ENCODE data around the gene CSNK1G3. TPM values are rescaled to one million over a fixed set of nuclear protein-coding genes. Genes with fewer than 3 reads are reported as not detected.

The CSNK1G3 gene
- total RNA-seq, 1 donor from 2014 or later = 39.0 TPM

- Mint-ChIP-seq H3K4me3 (ENCODE audit: unreplicated experiment) (no peak overlapping the region), H3K36me3 (ENCODE audit: unreplicated experiment) (no peaks in the 10 kb centered on the region), H3K27me3 (ENCODE audit: unreplicated experiment) (peaks cover 19% of the 10 kb centered on the region), H3K9me3 (ENCODE audit: unreplicated experiment) (peaks cover 3% of the 10 kb centered on the region), H3K27ac (ENCODE audit: unreplicated experiment) (no peak overlapping the region), H3K4me1 (ENCODE audit: unreplicated experiment) (no peaks in the 10 kb centered on the region)
- no peak for TF ChIP-seq CTCF (IDR thresholded peaks at IDR 0.05)
- DNase-seq (ENCODE audit: extremely low spot score, unreplicated experiment) = no peak
Measured at GRCh38 chr5:123476731-123477130, 35.2 kb upstream of the CSNK1G3 start.

- H3K4me1 Mint-ChIP-seq (ENCODE audit: unreplicated experiment) = peaks cover 10% of the 10 kb centered on the region
- no peak overlapping the region for H3K27ac Mint-ChIP-seq (ENCODE audit: unreplicated experiment)
- TF ChIP-seq CTCF (IDR thresholded peaks at IDR 0.05) = no peak
- no peaks in the 10 kb centered on the region for H3K9me3 Mint-ChIP-seq (ENCODE audit: unreplicated experiment)
- no peak for DNase-seq (ENCODE audit: extremely low spot score, unreplicated experiment)
- peaks cover 19% of the 10 kb centered on the region for H3K27me3 Mint-ChIP-seq (ENCODE audit: unreplicated experiment)
- H3K36me3 Mint-ChIP-seq (ENCODE audit: unreplicated experiment) = no peaks in the 10 kb centered on the region
- H3K4me3 Mint-ChIP-seq (ENCODE audit: unreplicated experiment) = no peak overlapping the region
Measured at GRCh38 chr5:123478546-123478945, 33.4 kb upstream of the CSNK1G3 start.

- no peak for TF ChIP-seq CTCF (IDR thresholded peaks at IDR 0.05)
- no peaks in the 10 kb centered on the region for H3K36me3 Mint-ChIP-seq (ENCODE audit: unreplicated experiment)
- no peak for DNase-seq (ENCODE audit: extremely low spot score, unreplicated experiment)
- H3K4me3 Mint-ChIP-seq (ENCODE audit: unreplicated experiment) = no peak overlapping the region
- peaks cover 12% of the 10 kb centered on the region for H3K27me3 Mint-ChIP-seq (ENCODE audit: unreplicated experiment)
- no peaks in the 10 kb centered on the region for H3K9me3 Mint-ChIP-seq (ENCODE audit: unreplicated experiment)
- peaks cover 24% of the 10 kb centered on the region for H3K4me1 Mint-ChIP-seq (ENCODE audit: unreplicated experiment)
- H3K27ac Mint-ChIP-seq (ENCODE audit: unreplicated experiment) = no peak overlapping the region
Measured at GRCh38 chr5:123482258-123482657, 29.7 kb upstream of the CSNK1G3 start.

GRCh38 chr5:123483446-123484077 lies 28.4 kb upstream of the CSNK1G3 start:
- Mint-ChIP-seq H3K27me3 (ENCODE audit: unreplicated experiment) (peaks cover 14% of the 10 kb centered on the region), H3K27ac (ENCODE audit: unreplicated experiment) (no peak overlapping the region), H3K4me1 (ENCODE audit: unreplicated experiment) (peaks cover 24% of the 10 kb centered on the region), H3K4me3 (ENCODE audit: unreplicated experiment) (no peak overlapping the region), H3K36me3 (ENCODE audit: unreplicated experiment) (no peaks in the 10 kb centered on the region), H3K9me3 (ENCODE audit: unreplicated experiment) (no peaks in the 10 kb centered on the region)
- no peak for TF ChIP-seq CTCF (IDR thresholded peaks at IDR 0.05)
- no peak for DNase-seq (ENCODE audit: extremely low spot score, unreplicated experiment)

GRCh38 chr5:123485275-123485674 lies 26.7 kb upstream of the CSNK1G3 start:
- H3K27ac Mint-ChIP-seq (ENCODE audit: unreplicated experiment) = no peak overlapping the region
- no peaks in the 10 kb centered on the region for H3K9me3 Mint-ChIP-seq (ENCODE audit: unreplicated experiment)
- no peak for TF ChIP-seq CTCF (IDR thresholded peaks at IDR 0.05)
- H3K4me1 Mint-ChIP-seq (ENCODE audit: unreplicated experiment) = peaks cover 24% of the 10 kb centered on the region
- no peak for DNase-seq (ENCODE audit: extremely low spot score, unreplicated experiment)
- no peaks in the 10 kb centered on the region for H3K36me3 Mint-ChIP-seq (ENCODE audit: unreplicated experiment)
- H3K4me3 Mint-ChIP-seq (ENCODE audit: unreplicated experiment) = no peak overlapping the region
- peaks cover 13% of the 10 kb centered on the region for H3K27me3 Mint-ChIP-seq (ENCODE audit: unreplicated experiment)
